Kidney (tissue), 14 donors: ENCODE data around the gene CMSS1. TPM values are rescaled to one million over a fixed set of nuclear protein-coding genes. Genes with fewer than 3 reads are reported as not detected.

Source experiments
- DNase-seq, 5 donors: peaks; one replicate each; pipeline ENCODE4 v3.0.0-alpha.2; 2013 to 2020
- FAIRE-seq: peaks from 2 replicates; lab custom pipeline; 2012; peaks lifted over from hg19 to GRCh38; lab: Jason Lieb, UNC
- H3K27ac ChIP-seq, 2 donors: one replicate each; pipeline ENCODE4 v1.7.0; 2013; ENCODE audit warnings: low read depth in 2 of 2, low read length in 2 of 2, inconsistent platforms in 1 of 2
- H3K27me3 ChIP-seq: one replicate; pipeline ENCODE4 v1.7.1; 2013; ENCODE audit warnings: low read length, inconsistent platforms; ENCODE audit not compliant: control insufficient read depth, insufficient read depth
- H3K36me3 ChIP-seq, 3 donors: one replicate each; pipeline versions ENCODE4 v1.7.0 to v1.7.1; 2013; ENCODE audit warnings: low read length in 3 of 3, control low read depth in 1 of 3, inconsistent platforms in 1 of 3; ENCODE audit not compliant: insufficient read depth in 3 of 3, control insufficient read depth in 2 of 3
- H3K4me1 ChIP-seq, 3 donors: one replicate each; pipeline versions ENCODE4 v1.7.0 to v1.7.1; 2013; ENCODE audit warnings: low read length in 3 of 3, inconsistent platforms in 1 of 3, low read depth in 1 of 3; ENCODE audit not compliant: control insufficient read depth in 2 of 3, insufficient read depth in 2 of 3
- H3K4me3 ChIP-seq, 3 donors: one replicate each; pipeline versions ENCODE4 v1.7.0 to v1.8.1; 2013; ENCODE audit warnings: low read length in 3 of 3, control low read depth in 1 of 3, inconsistent platforms in 1 of 3
- H3K9ac ChIP-seq, 3 donors: one replicate each; pipeline versions ENCODE4 v1.7.0 to v1.7.1; 2013; ENCODE audit warnings: low read length in 3 of 3, control low read depth in 1 of 3, inconsistent platforms in 1 of 3
- H3K9me3 ChIP-seq, 3 donors: one replicate each; pipeline versions ENCODE4 v1.7.0 to v1.7.1; 2013; ENCODE audit warnings: low read length in 3 of 3, control low read depth in 1 of 3, inconsistent platforms in 1 of 3; ENCODE audit not compliant: control insufficient read depth in 2 of 3, insufficient read depth in 1 of 3
- CTCF ChIP-seq: IDR thresholded peaks from 3 replicates; pipeline ENCODE4 v1.5.1; 2012; ENCODE audit warnings: mild to moderate bottlenecking, moderate library complexity, borderline replicate concordance; ENCODE audit not compliant: insufficient read depth; ENCODE audit errors: extremely low read depth
- intact Hi-C: fragments of 100-400 bp; cut with DNase I; formaldehyde crosslinking; loops from one replicate; pipeline ENCODE4 v1.11.1; 2022
- polyA plus RNA-seq: library from polyadenylated mRNA; stranded (reverse); fragments of 350-450 nt; fragmentation: Illumina TruSeq; extraction: RNeasy Lipid Tissue Mini Kit (QIAGEN cat#74804); gene quantifications from one replicate; pipeline ENCODE4 v1.2.3, GENCODE V29; 2014; ENCODE audit warnings: low read depth, low replicate concordance; ENCODE audit not compliant: insufficient read depth
- total RNA-seq: library from RNA; stranded (reverse); fragmentation: NEBNext Ultra II Directional; extraction: Animal tissue kit (Norgen Biotek cat#: 25700); gene quantifications from one replicate; pipeline ENCODE4 v1.2.1, GENCODE V29; 2021
- donor health status: control.
- donor health status: control.
- donor health status: control.
- donor health status: control.
- donor health status: control.
- donor health status: DM: yes; HTN: yes; CAD: no.
- donor health status: Normal renal cell carcinoma (clear cell type).

CMSS1 gene
- total and polyA plus RNA-seq, 2 donors from 2014 or later, result 26.4 to 27.0 TPM

- DNase-seq, result no peak
- no peak overlapping the region for H3K27ac ChIP-seq
- no peaks in the 10 kb centered on the region for H3K27me3 ChIP-seq
- intact Hi-C loops, result no loop called here
- FAIRE-seq, result no peak
- TF ChIP-seq CTCF, result no peak
- no peak overlapping the region for H3K4me3 ChIP-seq
- H3K36me3 ChIP-seq, result no peaks in the 10 kb centered on the region
- peaks cover 0 to 9% (median 3%) of the 10 kb centered on the region in 3 donors for H3K4me1 ChIP-seq
- no peaks in the 10 kb centered on the region for H3K9me3 ChIP-seq
- H3K9ac ChIP-seq, result no peak overlapping the region
Observed at GRCh38 chr3:100022506-100022905, 204.8 kb downstream of the CMSS1 start.

GRCh38 chr3:100023150-100023549 is 205.5 kb downstream of the CMSS1 start:
- Histone ChIP-seq H3K27ac (no peak overlapping the region), H3K4me3 (no peak overlapping the region), H3K9me3 (no peaks in the 10 kb centered on the region), H3K9ac (no peak overlapping the region), H3K36me3 (no peaks in the 10 kb centered on the region), H3K4me1 (peaks cover 0 to 9% (median 3%) of the 10 kb centered on the region in 3 donors), H3K27me3 (no peaks in the 10 kb centered on the region)
- FAIRE-seq (no peak), DNase-seq (no peak)
- no peak for TF ChIP-seq CTCF
- intact Hi-C loops, result no loop called here

GRCh38 chr3:100023595-100023994 is 205.9 kb downstream of the CMSS1 start:
- DNase-seq (no peak), FAIRE-seq (no peak)
- no peaks in the 10 kb centered on the region for H3K36me3 ChIP-seq
- intact Hi-C loops, result no loop called here
- no peak overlapping the region for H3K9ac ChIP-seq
- H3K4me3 ChIP-seq, result no peak overlapping the region
- H3K4me1 ChIP-seq, result peaks cover 0 to 9% (median 3%) of the 10 kb centered on the region in 3 donors
- no peaks in the 10 kb centered on the region for H3K27me3 ChIP-seq
- no peak for TF ChIP-seq CTCF
- no peaks in the 10 kb centered on the region for H3K9me3 ChIP-seq
- no peak overlapping the region for H3K27ac ChIP-seq

- H3K9ac ChIP-seq, result no peak overlapping the region
Observed at GRCh38 chr3:100024520-100025303, 207.1 kb downstream of the CMSS1 start.

More at GRCh38 chr3:100024520-100025303, 207.1 kb downstream of the CMSS1 start:
- intact Hi-C loops, result no loop called here
- peaks cover 0 to 9% (median 3%) of the 10 kb centered on the region in 3 donors for H3K4me1 ChIP-seq
- H3K9me3 ChIP-seq, result no peaks in the 10 kb centered on the region
- no peak for TF ChIP-seq CTCF
- H3K27me3 ChIP-seq, result no peaks in the 10 kb centered on the region
- no peak overlapping the region for H3K27ac ChIP-seq
- peak in 1 of 5 donors; percentile 14 for DNase-seq
- FAIRE-seq, result no peak
- no peak overlapping the region for H3K4me3 ChIP-seq
- no peaks in the 10 kb centered on the region for H3K36me3 ChIP-seq
